ENCODE data around the gene RPS21.

Gene RPS21

DNA sequence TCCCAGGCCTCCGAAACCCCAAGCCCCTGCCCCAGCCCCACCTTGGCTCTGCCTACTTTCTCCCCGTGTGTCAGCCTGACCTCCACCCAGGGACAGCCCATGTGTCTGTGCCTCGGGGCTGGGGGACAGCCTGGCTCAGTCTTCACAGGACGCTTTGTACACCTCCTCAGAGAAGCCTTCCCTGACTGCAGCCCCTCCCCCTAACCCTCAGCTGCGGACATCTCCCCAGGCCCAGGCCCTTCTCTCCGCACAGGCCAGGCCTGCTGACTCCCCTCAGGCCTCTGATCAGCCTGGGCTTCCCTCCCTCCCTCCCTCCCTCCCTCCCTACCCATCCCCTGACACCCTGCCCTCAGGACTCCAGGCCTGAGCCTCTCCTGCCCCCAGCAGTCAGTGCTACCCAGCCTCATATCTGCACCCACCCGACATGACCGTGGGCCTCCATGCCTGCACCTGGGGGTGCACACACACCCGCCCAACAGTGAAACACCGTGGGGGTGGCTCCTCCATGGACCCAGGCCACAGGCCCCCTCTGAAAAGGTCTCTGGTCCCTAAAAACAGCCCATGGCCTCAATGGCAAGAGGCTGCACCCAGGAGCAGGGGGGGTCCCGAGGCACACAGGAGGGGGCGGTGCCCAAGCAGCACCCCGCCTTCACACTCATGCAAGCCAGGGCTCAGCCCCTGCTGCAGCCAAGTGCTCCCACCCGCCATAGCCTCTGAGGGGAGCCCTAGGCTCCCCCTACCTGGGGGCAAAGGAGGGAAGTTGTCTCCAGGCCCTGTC is 32.7 kb upstream of the RPS21 start:
- DNase-seq, result no peak

DNA sequence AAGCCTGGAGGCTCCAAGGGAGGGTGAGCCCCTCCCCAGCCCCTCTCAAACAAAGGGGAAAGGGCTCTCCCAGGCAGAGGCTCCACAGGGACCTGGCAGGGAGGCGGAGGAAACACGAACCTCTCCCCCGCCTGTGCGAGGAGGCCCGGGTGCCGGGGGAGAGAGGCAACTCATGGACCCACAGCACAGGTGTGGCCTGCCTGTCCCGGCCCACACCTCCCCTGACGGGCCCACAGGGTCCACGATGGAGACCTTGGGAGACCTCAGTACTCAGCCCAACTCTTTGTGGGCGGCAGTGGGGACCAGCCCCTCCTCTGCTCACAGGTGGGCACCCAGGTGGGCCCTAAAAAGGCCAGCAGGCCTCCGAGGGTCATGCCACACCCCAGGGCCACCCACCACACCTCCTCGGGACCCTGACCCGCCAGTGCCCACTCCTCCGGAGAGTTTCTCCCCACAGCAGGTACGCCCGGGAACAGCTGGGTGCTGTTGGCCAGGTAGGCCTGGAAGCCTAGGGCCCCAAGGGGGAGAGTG is 32.0 kb upstream of the RPS21 start:
- DNase-seq, result no peak

DNA sequence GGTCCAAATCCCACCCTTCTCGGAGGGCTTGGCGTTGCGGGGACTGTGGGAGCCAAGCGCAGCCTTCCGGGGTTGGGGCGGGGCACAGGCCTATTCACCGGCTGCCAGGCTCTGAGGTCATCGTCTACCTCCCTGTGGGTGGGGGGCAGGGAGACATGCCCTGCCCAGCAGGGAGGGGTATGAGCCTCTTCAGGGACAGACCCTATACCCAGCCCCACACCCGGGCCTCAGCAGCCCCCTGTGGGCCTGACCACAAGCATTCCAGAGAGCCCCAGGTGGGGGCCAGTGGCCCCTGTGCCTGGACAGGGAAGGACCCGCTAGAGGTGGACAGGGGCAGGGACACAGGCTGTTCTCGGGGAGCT is 31.4 kb upstream of the RPS21 start:
- peak; percentile 26 for DNase-seq

DNA sequence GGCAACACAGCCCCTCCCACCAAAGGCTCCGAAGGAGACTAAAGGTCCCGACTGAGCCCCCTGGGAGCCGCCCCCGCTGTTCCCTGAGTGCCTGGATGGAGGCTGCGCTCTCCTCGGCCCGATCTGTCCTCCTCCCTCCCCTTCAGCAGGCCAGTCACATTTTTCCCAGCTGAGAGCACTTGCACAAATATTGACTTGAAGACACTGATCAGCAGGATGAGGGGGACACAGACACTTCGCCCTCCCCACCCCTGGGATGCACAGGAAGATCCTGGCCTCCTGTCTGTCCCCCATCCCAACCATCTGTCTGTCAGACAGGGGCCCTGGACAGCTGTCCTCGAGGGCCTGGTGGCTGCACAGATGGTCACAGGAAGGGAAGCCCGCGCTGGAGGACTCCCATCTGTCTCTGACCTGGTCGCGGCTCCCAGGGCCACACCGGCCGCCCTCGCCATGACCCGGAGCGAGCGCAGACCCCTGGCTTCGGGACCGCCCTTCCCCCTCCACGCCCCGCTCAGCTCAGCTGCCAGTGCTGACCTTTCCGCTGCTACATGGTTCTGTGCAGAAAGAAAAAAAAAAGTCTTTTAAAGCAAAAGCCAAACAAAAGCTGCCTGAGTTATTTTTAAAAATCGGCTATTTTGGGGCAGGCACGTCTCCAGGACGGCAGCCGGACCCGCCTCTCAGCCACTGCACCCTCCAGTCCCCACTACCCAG is 30.9 kb upstream of the RPS21 start:
- DNase-seq, result peak; percentile 44

DNA sequence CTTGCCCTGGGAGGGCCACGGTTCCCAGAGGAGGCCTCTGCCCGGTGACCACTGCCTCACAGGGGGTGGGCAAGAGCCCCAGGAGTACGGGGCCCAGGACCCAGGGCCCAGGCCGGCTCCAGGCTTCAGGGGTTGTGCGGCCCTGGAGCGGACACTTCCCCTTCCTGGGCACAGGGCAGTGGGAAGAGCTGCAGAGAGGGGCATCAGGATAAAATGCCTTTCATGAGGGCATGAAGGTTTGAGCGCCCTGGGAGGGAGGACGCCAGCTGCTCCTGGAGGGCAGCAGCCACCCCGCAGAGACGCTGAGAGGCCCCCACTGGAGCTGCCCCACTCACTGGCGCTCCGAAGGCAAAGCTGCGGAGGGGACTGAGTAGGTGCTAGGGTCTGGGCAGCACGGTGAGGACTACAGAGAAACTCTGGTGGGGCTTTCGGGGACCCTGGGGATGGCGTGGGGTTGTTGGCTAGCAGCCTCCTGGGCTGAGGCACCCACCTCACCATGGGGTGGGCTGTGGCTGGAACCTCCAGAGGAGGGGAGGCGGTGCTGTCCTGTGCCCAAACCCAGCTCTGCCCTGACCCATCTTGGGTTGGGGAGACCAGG is 30.2 kb upstream of the RPS21 start:
- no peak for DNase-seq

DNA sequence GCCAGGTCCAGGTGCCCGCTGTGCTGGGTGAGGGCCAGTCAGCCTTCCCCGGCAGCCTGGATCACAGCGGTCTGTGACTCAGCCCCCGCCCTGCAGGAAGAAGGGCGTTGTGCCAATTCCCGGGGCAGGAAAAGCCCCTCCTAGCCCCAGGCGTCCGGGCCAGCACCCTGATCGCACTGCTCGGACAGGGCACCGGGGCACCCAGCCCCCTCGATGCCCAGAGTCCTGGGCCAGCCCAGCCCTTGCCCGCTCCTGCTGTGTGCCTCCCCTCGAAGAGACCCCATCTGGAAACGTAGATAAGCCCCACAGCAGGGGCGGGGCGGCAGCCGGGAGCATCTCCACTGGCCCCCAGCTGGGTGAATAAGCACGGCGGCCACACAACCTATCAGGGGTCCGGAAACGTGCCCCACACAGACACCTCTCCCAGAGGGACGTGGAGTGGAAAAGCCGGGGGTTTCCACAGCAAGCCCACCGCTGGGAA is 29.7 kb upstream of the RPS21 start:
- no peak for DNase-seq

DNA sequence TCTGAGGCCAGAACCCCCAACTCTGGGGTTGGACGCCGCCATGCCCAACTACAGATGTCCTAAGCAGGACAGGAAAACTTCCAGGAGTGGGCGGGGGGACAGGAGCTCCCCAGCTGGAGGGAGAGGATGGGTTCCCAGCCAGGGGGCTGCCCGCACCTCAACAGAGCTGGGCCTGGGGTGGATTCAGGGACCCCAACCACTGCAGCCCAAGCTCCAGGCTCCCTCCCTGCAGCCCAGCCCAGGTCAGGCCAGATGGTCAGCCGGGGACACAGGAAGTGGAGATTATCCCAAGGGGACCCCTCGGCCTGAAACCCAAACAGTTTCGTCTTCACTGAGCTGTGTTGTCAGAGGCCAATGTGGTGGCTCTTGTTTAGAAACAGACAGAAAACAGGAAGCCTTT is 29.2 kb upstream of the RPS21 start:
- DNase-seq, result no peak

DNA sequence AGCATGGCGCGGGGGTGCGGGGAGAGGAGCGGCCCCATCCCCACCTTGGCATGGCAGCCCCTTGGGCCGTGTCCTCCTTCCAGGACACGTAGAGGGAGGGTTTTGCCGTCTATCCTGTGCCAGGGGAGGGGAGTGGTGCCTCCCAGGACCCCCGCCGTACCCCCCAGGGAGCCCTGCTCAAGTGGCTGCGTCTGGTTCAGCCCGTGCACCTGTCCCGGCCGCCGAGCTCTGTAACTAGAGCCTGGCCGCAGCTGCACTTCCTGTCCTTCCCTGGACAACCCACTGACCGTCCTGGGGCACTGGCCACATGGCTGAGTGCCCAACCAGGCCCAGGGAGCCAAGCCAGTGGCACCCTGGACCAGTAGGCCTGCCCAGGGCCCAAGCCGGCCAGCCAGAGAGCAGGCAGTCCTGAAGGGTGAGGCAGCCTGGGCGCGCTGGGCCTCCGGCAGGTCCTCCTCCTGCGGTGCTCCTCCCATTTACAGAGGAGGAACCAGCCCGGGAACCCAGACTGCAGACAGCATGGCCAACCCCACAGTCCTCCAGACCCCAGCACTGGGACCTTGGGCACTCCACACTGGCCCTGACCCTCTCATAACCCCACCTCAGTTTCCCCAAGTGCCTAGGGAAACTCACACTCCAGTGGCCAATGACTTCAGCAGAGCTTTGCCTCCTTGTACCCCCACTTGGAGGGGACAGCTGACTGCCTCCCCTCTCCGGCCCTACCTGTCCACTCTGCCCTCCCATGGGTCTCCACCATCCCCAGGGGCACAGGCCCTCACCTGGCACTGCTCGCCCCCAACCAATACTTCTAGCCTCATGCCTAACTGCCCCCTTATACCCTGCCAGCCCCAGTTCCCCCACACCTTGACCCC is 28.5 kb upstream of the RPS21 start:
- peak; percentile 68 for DNase-seq

DNA sequence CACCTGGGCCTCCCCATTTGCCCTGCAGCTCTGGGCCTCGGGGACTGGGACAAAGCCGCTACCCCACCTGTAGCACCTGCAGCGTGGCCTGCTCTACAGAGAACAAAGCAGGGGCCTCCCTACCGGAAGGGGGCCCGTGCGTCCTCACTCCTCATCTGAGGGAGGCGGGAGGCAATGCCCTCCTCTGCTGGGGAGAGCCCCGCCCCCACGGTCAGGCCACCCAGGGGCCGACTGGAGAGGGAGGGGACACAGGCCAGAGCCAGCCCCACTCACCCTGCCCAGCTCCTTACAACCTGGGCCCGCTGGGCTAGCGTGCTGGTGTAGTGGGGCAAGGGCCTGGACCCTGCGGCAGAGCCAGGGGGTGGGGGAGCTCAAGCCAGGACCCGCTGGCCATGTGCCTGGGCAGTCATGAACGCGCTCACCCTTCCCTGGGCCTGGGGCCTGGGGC is 27.8 kb upstream of the RPS21 start:
- peak; percentile 96 for DNase-seq

DNA sequence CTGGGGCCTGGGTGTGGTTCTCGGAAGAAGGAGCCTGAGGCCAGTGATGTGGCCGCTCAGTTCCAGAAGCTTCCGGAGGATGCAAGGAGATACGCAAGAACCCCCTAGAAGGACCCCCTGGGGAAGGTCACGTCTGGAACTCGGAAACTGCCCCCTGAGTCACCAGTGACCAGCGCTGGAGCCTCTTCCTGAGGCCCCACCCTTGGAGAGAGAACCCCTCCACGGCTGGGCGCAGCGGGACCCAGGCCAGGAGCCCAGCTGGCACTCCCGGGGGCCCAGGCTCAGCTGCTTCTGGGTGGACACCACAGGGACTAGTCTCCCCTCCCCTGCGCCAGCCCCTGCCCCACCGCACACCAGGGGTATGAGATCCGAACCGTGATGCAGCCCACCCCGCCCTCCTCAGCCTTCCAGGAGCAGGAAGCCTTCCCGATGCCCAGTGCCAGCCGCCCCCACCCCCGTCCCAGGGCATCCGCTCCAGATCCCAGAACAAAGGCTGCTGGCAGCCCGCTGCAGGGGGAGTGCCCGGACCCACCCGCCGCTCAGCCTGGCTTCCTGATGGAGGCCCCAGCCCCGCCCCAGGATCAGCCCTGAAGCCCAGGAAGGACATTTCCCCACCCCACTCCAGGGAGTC is 27.3 kb upstream of the RPS21 start:
- DNase-seq, result no peak

DNA sequence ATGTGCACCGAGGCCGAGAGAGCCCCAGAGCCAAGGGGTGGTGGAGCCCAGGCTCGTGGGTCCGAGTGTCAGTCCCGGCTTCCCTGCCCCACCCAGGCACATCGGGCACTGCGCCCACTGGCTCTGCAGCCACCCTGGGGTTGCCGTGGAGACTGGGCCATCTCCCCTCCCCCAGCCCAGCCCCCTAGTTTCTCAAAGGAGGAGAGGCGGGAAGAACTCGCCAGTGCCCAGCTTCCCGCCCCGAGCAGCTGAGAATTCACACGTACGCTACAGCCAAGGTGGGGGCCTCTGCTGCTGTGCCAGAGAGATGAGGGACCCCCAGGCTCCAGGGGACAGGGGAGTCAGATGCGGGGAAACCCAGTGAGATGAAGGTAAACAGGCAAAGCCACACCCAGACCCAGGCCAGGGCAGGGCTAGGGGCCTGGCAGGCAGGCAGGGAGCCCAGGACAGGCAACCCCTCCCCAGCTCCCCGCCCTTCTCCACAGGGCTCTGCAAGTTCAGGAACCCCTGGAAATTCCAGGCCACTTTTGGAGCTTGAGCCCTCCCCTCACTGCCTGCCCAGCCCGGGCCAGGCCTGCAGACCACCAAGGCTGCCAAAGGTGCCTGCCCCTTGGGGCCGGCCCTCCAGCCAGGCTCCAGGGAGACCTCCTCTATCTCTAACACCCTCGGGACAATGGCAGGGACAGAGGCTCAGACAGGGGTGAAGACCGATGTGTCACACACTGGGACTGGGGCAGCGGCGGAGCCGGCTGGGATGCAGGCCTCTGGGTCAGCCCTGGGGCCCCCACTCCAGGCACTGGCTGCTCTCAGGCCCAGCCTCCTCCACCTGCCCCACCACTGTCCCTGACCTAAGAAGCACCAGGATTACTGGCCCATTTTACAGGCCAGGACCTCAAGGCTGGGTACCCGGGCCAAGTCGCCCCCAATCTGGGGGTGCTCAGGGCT is 25.8 kb upstream of the RPS21 start:
- no peak for DNase-seq

DNA sequence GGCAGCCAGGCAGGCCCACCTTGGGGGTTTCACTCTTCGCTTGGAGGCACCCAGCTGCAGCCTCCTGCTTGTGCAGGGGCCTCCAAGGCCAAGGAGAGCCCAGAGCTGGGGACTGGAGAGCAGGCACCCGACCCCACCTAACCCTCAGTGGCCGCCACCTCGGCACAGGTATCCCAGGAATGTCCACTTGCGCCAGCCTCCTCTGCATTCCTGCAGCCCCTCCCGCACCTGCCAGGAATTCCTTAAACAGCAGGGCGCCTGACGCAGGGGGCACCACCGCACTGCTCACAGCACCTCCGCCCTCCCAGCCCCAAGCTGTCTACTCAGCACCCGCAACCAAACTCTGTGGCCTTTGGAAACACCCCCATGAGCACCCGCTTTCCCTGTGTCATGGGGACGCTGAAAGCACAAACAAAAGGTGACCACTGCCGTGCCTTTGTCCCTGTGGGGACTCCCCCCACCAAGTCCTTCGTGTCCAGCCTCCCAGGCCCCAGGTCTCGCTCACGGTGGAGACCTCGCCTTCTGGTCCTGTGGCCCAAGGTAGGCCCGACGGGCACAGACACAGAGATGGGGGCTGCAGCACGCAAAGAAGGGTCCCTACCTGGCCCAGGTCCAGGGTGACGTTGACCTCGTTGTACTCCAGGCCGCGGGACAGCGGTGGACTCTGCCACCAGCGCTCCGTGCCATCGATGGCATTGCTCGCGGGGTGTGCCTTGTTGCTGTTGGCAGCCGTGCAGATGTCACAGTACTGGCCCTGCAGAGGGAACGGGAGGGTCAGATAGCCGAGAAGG is 24.9 kb upstream of the RPS21 start:
- DNase-seq, result no peak

DNA sequence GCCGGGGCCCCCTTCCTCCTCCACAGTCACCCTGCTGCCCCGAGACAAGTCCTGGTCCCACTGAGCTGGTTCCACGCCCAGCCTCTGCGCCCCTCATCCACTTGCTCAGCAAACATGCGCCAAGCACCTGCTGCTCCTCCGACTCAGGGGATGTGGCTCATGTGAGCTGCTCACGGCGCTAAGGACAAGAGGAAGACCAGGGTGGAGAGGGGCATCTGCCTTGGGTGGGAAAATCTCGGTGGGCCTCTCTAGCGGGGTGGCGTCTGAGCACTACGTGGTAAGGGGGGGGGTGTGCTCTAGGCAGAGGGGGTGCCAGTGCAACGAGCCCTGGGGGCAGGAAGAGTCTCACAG is 24.3 kb upstream of the RPS21 start:
- no peak for DNase-seq

DNA sequence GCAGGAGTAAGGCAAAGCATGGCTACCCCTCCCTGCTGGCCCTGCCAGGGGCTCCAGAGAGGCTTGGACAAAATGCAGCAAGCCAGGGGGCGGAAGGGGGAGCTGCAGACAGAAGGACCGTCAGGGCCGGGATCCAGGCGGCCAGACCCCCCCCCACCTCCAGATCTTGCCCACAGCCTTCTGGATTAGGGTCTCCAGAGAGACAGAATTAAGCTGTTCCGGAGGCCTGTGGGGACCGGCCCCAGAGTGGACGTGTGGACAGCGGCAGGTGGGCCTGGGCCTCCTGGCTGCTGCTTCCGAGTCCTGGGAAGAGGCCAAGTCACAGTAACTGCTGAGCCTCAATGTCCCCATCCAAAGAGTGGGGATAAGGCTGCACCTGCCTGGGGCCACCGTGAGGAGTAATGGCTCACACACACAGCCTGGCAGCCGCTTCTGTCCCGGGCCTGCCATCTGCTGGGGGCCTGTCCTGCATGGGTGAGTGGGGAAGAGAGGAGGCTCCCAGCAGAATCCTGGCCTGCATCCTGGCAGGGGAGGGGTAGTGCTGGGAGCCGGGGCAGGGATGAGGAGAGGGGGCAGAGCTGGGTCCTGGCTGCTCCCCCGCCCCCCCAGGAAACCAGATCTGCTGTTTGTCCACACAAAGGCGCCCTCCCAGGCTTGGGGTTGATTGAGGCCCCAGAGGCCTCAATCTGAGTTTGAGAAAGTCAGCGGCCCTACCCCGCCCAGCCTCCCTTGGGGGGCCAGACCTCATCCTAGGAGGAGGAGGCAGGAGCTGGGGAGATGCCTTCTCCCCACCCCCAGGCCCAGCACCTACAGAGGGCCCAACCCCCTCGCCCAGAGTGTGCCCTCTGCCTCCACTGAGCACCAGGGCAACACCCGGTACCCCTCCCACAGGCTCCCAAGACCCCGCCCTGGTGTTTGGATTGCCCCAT is 23.6 kb upstream of the RPS21 start:
- no peak for DNase-seq

DNA sequence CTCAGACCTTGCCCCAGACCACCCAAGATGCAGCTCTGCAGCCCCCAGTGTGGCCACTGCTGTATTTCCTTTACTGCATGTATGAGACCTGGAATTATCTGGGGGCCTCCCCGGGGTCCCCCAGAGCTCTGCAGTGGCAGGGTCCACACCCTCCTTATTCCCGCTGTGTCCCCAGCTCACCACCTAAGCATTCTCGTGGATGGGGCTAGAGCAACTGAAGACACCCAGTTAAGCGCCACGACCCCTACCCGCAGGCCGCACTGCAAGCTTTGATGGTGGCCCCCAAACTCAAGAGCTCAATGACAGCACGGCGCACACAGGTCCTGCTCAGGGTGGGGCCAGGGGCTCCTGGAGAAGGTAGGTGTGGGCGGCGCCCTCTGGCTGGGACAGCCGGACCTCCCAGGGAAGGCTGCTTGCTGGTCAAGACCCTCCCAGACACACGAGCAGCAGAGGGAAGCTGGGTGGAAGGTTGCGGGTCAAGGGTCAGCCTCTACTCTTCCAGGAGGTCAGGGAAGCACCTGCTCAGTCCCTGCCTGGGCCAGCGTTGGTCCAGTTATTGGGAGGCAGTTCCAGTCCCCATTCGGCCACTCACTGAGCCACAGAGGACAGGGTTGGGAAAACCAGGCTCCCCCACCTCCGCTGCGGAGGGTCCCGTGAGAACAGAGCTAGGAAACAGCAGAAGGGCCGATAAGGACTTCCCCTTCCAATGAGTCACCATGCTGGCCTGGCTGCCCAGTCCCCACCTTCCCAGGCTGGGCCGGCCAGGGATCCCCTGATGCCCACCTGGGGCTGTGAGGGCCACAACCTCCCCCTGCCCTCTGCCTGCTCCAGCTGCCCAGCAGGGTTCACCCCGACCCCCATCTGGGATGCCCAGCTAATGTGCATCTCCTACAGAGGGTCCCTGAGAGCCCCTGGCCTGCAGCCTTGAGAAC is 22.7 kb upstream of the RPS21 start:
- DNase-seq, result no peak

DNA sequence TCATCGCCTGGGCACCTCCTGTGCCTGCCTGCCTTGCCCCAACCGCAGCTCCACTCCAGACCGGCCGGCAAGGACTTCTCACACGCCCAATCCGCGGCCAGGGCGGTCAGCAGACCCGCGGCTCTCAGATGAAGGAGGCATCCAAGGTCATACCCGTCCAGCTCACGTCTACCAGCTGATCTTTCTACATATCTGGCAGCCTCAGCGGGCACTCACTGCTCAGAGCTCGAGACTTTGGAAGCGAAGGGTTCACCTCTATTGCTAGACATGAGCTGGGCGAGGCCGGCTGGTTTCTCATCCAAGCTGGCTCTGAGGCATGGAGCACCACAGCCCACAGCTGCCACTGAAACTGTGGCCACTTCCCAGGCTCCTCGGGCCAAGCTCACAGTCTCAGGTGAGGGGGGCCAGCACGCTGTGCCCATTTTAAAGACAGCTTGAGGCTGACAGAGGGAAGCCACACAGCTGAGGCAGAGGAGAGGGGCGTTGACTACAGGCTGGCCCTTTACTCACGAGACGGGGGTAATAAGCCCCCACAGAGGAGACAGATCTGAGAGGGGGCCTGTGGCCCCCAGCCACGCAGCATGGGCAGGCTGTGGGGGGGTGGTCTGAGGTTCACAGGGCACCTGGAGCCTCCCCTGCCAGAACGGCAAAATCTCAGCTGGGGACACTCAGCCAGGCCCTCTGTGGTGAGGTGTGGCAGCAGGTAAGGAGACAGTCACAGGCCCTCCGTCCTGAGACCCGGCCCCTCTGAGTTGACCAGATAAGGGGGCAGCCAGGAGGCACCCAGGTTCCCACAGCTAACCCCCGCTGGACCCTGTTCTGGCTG is 21.8 kb upstream of the RPS21 start:
- DNase-seq, result no peak

DNA sequence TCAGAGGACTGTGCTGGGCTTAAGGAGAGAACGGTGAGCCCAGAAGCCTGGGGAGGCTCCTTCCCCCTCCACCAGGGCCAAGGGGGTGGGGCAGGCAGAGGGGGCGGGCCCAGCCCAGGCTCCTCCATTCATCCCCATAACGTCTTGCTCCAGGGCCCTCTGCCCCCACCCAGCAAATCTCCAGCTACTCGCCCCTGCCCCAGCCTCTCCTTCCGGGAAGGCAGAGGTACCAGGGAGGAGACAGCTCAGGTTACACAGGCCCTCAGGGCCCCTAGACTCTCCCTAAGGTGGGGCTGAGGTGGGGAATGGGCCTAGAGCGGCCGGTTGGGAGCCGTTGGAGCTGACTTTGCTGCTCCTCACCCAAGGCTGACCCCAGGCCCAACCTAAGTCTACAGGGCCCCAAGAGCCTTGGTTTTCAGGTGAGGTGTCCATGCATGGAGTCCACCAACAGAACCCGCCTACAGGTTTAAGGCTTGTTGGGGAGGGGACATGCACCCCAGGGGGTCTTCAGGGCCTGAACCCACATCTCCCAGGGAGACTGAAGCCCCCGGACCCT is 21.0 kb upstream of the RPS21 start:
- peak; percentile 31 for DNase-seq
